Measurements from ENCODE around the gene PSMA8. TPM values are rescaled to one million over a fixed set of nuclear protein-coding genes. Genes with fewer than 3 reads are reported as not detected.
A peak's percentile ranks its signal among the peaks of the same experiment; 100 is the strongest.

PSMA8 gene
- total RNA-seq = under 1 TPM; 0.60 to 0.83 TPM

GRCh38 chr18:26133652-26134051 lies at the start of gene PSMA8:
Gene PSMA8, plus strand, starts transcription at chr18:26133869. Its CDS starts 97 bp downstream, at chr18:26133966.
- ChIA-PET CTCF (no interaction called here), POLR2A (interaction anchor here (1.4 kb wide), 1 partner anchor 44 kb away, joined by 5 read pairs; no protein-coding TSS in a partner anchor)
- H3K4me3 Mint-ChIP-seq = peak within 1 kb of the TSS; percentile 70
- H3K27me3 Mint-ChIP-seq = no peaks in the 10 kb centered on the region
- H3K4me1 Mint-ChIP-seq = no peaks in the 10 kb centered on the region
- peak; percentile 62 for DNase-seq
- H3K27ac Mint-ChIP-seq = peak within 1 kb of the TSS; percentile 50
- no peaks in the 10 kb centered on the region for H3K36me3 Mint-ChIP-seq (ENCODE audit: low read depth)
- H3K9me3 Mint-ChIP-seq = no peaks in the 10 kb centered on the region

- Mint-ChIP-seq H3K27ac (no peak overlapping the region), H3K9me3 (no peaks in the 10 kb centered on the region), H3K4me3 (no peak overlapping the region), H3K27me3 (no peaks in the 10 kb centered on the region), H3K4me1 (peaks cover 26% of the 10 kb centered on the region), H3K36me3 (ENCODE audit: low read depth) (peaks cover 52% of the 10 kb centered on the region)
- CTCF ChIA-PET = no interaction called here
- POLR2A ChIA-PET = no interaction called here
- no peak for DNase-seq
These were observed 48.6 kb upstream of the PSMA8 start for GRCh38 chr18:26085056-26085455.

GRCh38 chr18:26086959-26087358 lies 46.7 kb upstream of the PSMA8 start:
- no peak for DNase-seq
- Mint-ChIP-seq H3K9me3 (no peaks in the 10 kb centered on the region), H3K4me3 (no peak overlapping the region), H3K36me3 (ENCODE audit: low read depth) (peaks cover 41% of the 10 kb centered on the region), H3K27ac (no peak overlapping the region), H3K4me1 (peaks cover 31% of the 10 kb centered on the region), H3K27me3 (no peaks in the 10 kb centered on the region)
- ChIA-PET CTCF (no interaction called here), POLR2A (interaction anchor here (2.0 kb wide), 1 partner anchor 139 kb away, joined by 5 read pairs; the partner anchor contains the start of gene TAF4B)

DNA sequence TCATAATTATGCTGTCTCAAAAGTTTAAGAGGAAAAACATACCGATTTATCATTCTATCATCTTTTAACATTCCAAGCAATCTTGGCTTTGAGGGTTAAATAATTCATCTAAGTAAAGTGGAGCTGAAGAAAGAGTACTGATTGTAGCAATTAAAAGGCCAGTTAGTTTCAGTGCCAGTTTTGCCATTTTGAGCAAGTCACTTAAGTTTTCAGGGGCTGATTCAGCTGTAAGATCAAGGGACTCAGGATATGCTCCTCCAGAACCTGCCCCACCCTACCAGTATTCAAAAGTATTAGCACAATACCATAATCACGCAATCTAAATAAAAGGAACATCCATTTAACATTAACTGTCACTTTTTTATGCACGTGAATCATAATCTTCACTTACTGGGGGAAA lies 45.2 kb upstream of the PSMA8 start:
- Mint-ChIP-seq H3K4me3 (peak overlapping the region; percentile 91), H3K27ac (peak overlapping the region; percentile 18), H3K4me1 (peaks cover 33% of the 10 kb centered on the region), H3K9me3 (no peaks in the 10 kb centered on the region), H3K27me3 (no peaks in the 10 kb centered on the region), H3K36me3 (ENCODE audit: low read depth) (peaks cover 34% of the 10 kb centered on the region)
- ChIA-PET CTCF (interaction anchor here (1.0 kb wide), 1 partner anchor 295 kb away, joined by 3 read pairs; no protein-coding TSS in a partner anchor), POLR2A (interaction anchor here (0.6 to 2.0 kb wide), 2 partner anchors 77 to 138 kb away, joined by 3 to 5 read pairs; partner anchors contain the start of gene TAF4B)
- no peak for DNase-seq

DNA sequence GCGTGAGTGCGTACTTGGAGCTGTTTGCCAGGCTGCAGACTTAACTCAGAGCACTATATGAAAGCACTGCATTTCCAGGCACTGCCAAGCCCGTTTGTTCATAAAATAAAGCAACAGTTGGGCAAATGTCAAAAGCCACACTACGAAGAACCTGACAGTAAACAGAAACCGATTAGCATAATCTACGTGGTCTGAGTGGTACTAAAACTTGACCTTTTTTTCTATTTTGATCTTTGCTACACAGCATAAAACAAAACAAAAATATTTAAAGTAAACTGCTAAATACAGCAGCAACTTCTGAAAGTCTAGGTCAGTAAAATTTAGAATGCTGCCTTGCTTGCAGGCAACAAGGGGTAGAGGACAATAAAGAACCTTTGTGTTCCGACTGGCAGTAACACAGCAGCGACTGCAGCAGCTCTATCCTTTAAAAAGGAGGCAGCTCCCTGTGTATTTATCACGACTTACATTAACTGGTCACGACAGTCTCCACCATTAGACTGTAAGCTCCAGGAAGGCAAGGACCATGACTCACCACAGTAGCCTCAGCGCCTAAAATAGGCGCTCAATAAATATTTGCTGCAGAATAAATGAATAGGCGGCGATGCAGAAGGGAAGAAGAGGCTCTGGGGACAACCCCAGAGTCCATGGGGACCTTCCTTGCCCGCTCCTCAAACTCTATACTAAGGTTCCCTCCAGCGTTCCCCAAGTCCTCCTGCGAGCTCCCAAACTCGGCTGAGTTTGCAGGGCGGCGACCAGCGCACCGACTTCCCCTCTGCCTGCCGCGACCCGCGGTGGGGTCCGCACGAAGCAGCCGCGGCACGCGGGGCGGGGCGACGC lies 44.2 kb upstream of the PSMA8 start:
- Mint-ChIP-seq H3K27me3 (no peaks in the 10 kb centered on the region), H3K9me3 (no peaks in the 10 kb centered on the region), H3K36me3 (ENCODE audit: low read depth) (peaks cover 26% of the 10 kb centered on the region), H3K27ac (peak overlapping the region; percentile 93), H3K4me3 (peak overlapping the region; percentile 91), H3K4me1 (peaks cover 33% of the 10 kb centered on the region)
- no peak for DNase-seq
- ChIA-PET POLR2A (interaction anchor here (0.7 to 2.9 kb wide), 5 partner anchors 14 to 136 kb away, joined by 3 to 26 read pairs (median 4); partner anchors contain the start of genes PSMA8 and TAF4B), CTCF (interaction anchor here (1.0 kb wide), 1 partner anchor 294 kb away, joined by 3 read pairs; no protein-coding TSS in a partner anchor)

DNA sequence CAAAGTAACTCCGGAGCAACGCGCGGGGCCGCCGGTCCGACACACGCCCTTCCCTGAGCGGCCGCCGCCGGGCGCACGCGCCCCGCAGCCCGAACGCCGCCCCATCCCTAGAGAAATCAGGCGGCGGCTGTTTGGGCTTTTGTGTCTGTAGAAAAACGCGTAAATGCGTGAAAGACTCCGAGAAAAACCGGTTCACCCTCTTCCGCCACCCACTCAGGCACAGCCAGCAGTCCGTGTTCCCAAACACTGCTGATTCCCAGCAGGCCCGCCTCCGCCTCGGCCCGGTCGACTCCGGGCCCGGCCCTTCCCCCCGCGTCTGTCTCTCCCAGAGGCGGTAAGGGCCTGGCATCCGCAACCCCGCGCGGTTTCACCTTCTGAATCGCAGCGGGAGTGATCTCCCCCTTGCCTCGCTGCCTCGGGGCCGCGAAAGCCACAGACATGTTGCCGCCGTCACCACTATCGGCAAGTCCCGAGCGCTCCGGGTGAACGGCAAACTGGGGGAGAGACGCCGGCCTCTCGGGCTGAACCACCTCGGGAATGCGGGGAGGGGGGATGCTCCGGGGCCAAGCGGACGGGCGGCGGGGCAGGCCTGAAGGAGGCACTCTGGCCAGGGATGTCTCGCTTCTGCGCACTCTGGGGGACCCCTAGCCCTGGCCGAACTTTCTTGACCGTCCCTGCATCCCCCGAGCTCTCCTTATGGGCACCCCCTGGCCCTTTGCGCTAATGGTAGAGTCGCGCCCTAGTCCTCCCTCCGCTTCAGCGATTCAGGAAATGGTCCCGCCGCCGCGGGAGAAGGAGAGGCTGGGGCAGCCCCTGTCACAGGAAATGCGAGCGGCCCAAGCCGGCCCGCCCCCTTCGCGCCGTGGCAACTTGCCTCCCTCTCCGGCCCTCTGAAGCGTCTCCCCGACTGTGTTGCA lies 43.3 kb upstream of the PSMA8 start, which contains the start of gene SS18:
Gene SS18 (minus strand): TSS at position 484 of the 917 bp plus-strand sequence. CDS start 44 bp downstream, at position 440.
- H3K36me3 Mint-ChIP-seq (ENCODE audit: low read depth) = peaks cover 17% of the 10 kb centered on the region
- DNase-seq = peak; percentile 92
- no peaks in the 10 kb centered on the region for H3K27me3 Mint-ChIP-seq
- peaks cover 33% of the 10 kb centered on the region for H3K4me1 Mint-ChIP-seq
- H3K27ac Mint-ChIP-seq = peak within 1 kb of the TSS; percentile 93
- CTCF ChIA-PET = no interaction called here
- H3K4me3 Mint-ChIP-seq = peak within 1 kb of the TSS; percentile 91
- POLR2A ChIA-PET = interaction anchor here (0.7 to 2.9 kb wide), 5 partner anchors 11 to 136 kb away, joined by 3 to 26 read pairs (median 5); partner anchors contain the start of genes PSMA8 and TAF4B
- no peaks in the 10 kb centered on the region for H3K9me3 Mint-ChIP-seq

GRCh38 chr18:26091047-26091630 lies 42.5 kb upstream of the PSMA8 start:
- Mint-ChIP-seq H3K36me3 (ENCODE audit: low read depth) (peaks cover 12% of the 10 kb centered on the region), H3K9me3 (no peaks in the 10 kb centered on the region), H3K4me3 (peak overlapping the region; percentile 91), H3K27me3 (no peaks in the 10 kb centered on the region), H3K4me1 (peaks cover 33% of the 10 kb centered on the region), H3K27ac (peak overlapping the region; percentile 93)
- POLR2A ChIA-PET = interaction anchor here (1.2 to 2.9 kb wide), 3 partner anchors 10 to 135 kb away, joined by 4 to 26 read pairs (median 5); partner anchors contain the start of gene TAF4B
- no peak for DNase-seq
- CTCF ChIA-PET = no interaction called here

GRCh38 chr18:26096852-26097251 lies 36.8 kb upstream of the PSMA8 start:
- Mint-ChIP-seq H3K27ac (no peak overlapping the region), H3K4me3 (no peak overlapping the region), H3K36me3 (ENCODE audit: low read depth) (no peaks in the 10 kb centered on the region), H3K4me1 (peaks cover 2% of the 10 kb centered on the region), H3K9me3 (peaks cover 2% of the 10 kb centered on the region), H3K27me3 (peaks cover 2% of the 10 kb centered on the region)
- ChIA-PET CTCF (no interaction called here), POLR2A (no interaction called here)
- no peak for DNase-seq

DNA sequence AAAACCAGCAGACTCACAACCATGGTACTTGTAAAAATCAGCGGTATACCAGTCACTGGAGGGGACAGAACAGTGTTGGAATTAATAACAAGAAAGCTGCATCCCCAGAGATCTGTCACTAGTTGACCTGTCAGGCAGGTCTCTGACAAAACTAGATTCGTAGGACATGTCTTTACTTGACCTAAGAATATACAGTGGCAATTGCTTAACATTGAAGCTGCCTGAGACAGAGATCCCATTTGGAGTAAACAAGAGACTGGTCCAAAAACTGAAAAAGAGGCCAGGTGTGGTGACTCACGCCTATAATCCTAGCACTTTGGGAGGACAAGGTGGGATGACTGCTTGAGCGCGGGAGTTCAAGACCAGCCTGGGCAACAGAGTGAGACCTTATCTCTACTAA lies 36.1 kb upstream of the PSMA8 start:
- H3K27ac Mint-ChIP-seq = no peak overlapping the region
- ChIA-PET POLR2A (no interaction called here), CTCF (no interaction called here)
- peaks cover 2% of the 10 kb centered on the region for H3K9me3 Mint-ChIP-seq
- peaks cover 2% of the 10 kb centered on the region for H3K27me3 Mint-ChIP-seq
- no peak overlapping the region for H3K4me3 Mint-ChIP-seq
- DNase-seq = no peak
- H3K4me1 Mint-ChIP-seq = no peaks in the 10 kb centered on the region
- no peaks in the 10 kb centered on the region for H3K36me3 Mint-ChIP-seq (ENCODE audit: low read depth)

DNA sequence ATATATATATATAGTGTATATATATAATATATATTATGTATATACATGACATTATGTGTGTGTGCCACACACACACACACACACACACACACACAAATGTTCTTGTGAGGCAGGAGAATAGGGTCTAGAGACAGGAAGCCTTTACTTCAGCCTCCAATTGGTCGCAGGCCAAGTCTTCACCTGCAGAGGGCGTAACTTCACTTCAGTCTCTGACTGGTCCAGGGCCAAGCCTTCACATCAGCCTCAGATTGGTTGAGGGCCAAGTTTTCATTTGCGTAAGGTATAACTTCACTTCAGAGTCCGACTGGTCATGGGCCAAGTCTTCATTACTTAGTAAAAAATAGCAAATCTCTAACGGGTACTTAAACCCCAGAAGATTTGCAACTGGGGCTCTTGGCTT lies 30.1 kb upstream of the PSMA8 start:
- H3K9me3 Mint-ChIP-seq = no peaks in the 10 kb centered on the region
- H3K27ac Mint-ChIP-seq = no peak overlapping the region
- peak; percentile 30 for DNase-seq
- ChIA-PET POLR2A (no interaction called here), CTCF (interaction anchor here (1.1 kb wide), 1 partner anchor 55 kb away, joined by 3 read pairs; no protein-coding TSS in a partner anchor)
- H3K36me3 Mint-ChIP-seq (ENCODE audit: low read depth) = no peaks in the 10 kb centered on the region
- H3K4me3 Mint-ChIP-seq = no peak overlapping the region
- peaks cover 3% of the 10 kb centered on the region for H3K27me3 Mint-ChIP-seq
- H3K4me1 Mint-ChIP-seq = no peaks in the 10 kb centered on the region

DNA sequence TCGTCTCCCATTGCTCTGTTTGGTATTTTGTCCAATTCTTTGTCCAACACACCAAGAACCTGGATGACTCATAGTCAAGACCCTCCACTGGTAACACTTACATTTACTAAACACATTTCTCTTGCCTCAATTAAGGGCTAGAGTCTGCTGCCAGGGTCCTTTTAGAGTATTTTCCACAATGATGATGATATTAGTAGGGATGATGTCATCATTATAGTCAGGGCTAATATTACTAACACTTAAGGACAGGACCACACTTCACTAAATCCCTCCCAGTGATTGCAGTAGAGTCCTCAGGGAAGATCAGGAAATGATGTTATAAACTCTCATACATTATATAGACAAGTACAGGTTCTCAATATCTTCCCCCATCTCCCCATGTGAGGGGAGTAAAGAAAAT lies 29.6 kb upstream of the PSMA8 start:
- no peaks in the 10 kb centered on the region for H3K4me1 Mint-ChIP-seq
- no peak overlapping the region for H3K4me3 Mint-ChIP-seq
- H3K9me3 Mint-ChIP-seq = no peaks in the 10 kb centered on the region
- POLR2A ChIA-PET = no interaction called here
- H3K27me3 Mint-ChIP-seq = peaks cover 3% of the 10 kb centered on the region
- CTCF ChIA-PET = interaction anchor here (0.7 kb wide), 1 partner anchor 81 kb away, joined by 3 read pairs; no protein-coding TSS in a partner anchor
- no peaks in the 10 kb centered on the region for H3K36me3 Mint-ChIP-seq (ENCODE audit: low read depth)
- DNase-seq = no peak
- H3K27ac Mint-ChIP-seq = no peak overlapping the region

GRCh38 chr18:26119246-26119645 lies 14.4 kb upstream of the PSMA8 start:
- Mint-ChIP-seq H3K27ac (no peak overlapping the region), H3K27me3 (no peaks in the 10 kb centered on the region), H3K36me3 (ENCODE audit: low read depth) (no peaks in the 10 kb centered on the region), H3K4me1 (no peaks in the 10 kb centered on the region), H3K9me3 (peaks cover 6% of the 10 kb centered on the region), H3K4me3 (no peak overlapping the region)
- ChIA-PET CTCF (no interaction called here), POLR2A (no interaction called here)
- DNase-seq = no peak
